ENCODE measurements around the gene SORCS2.

Gene SORCS2

GRCh38 chr4:7530932-7531639 lies 338.7 kb downstream of the SORCS2 start:
- no peak overlapping the region for H3K4me2 ChIP-seq (ENCODE audit: low read length)
- no peaks in the 10 kb centered on the region for H3K4me1 ChIP-seq (ENCODE audit: low read length)
- H3K9me3 ChIP-seq (ENCODE audit: insufficient read depth, low read length) = no peaks in the 10 kb centered on the region
- no peaks in the 10 kb centered on the region for H3K79me2 ChIP-seq (ENCODE audit: low read length)
- TF ChIP-seq EZH2phosphoT487 (IDR thresholded peaks at IDR 0.05; ENCODE audit: low read depth) (no peak), CTCF (IDR thresholded peaks at IDR 0.05; ENCODE audit: low read depth, low read length) (no peak)
- H3K36me3 ChIP-seq (replicated peaks; ENCODE audit: low read depth, low read length) = no peaks in the 10 kb centered on the region
- H2AFZ ChIP-seq (ENCODE audit: low read depth, low read length) = no peak overlapping the region
- H3K4me3 ChIP-seq (ENCODE audit: low read length) = no peak overlapping the region
- H3K9ac ChIP-seq (ENCODE audit: low read length) = no peak overlapping the region
- no peaks in the 10 kb centered on the region for H4K20me1 ChIP-seq (ENCODE audit: insufficient read depth, low read length)
- no peak overlapping the region for H3K27ac ChIP-seq (ENCODE audit: low read length)
- H3K27me3 ChIP-seq (ENCODE audit: low read depth, low read length) = no peaks in the 10 kb centered on the region; the same call in 1 of the 2 replicates

- no peaks in the 10 kb centered on the region for H3K36me3 ChIP-seq (replicated peaks; ENCODE audit: low read depth, low read length)
- H3K9me3 ChIP-seq (ENCODE audit: insufficient read depth, low read length) = no peaks in the 10 kb centered on the region
- H3K27me3 ChIP-seq (ENCODE audit: low read depth, low read length) = no peaks in the 10 kb centered on the region; the same call in 1 of the 2 replicates
- H3K9ac ChIP-seq (ENCODE audit: low read length) = no peak overlapping the region
- H3K79me2 ChIP-seq (ENCODE audit: low read length) = no peaks in the 10 kb centered on the region
- no peak overlapping the region for H3K27ac ChIP-seq (ENCODE audit: low read length)
- no peak overlapping the region for H2AFZ ChIP-seq (ENCODE audit: low read depth, low read length)
- TF ChIP-seq EZH2phosphoT487 (IDR thresholded peaks at IDR 0.05; ENCODE audit: low read depth) (no peak), CTCF (IDR thresholded peaks at IDR 0.05; ENCODE audit: low read depth, low read length) (no peak)
- no peak overlapping the region for H3K4me3 ChIP-seq (ENCODE audit: low read length)
- H3K4me1 ChIP-seq (ENCODE audit: low read length) = no peaks in the 10 kb centered on the region
- H4K20me1 ChIP-seq (ENCODE audit: insufficient read depth, low read length) = no peaks in the 10 kb centered on the region
- H3K4me2 ChIP-seq (ENCODE audit: low read length) = no peak overlapping the region
Measured at GRCh38 chr4:7531640-7531994, 339.3 kb downstream of the SORCS2 start.

- H3K4me3 ChIP-seq (ENCODE audit: low read length) = no peak overlapping the region
- no peaks in the 10 kb centered on the region for H4K20me1 ChIP-seq (ENCODE audit: insufficient read depth, low read length)
- H3K79me2 ChIP-seq (ENCODE audit: low read length) = no peaks in the 10 kb centered on the region
- H3K4me2 ChIP-seq (ENCODE audit: low read length) = no peak overlapping the region
- H3K4me1 ChIP-seq (ENCODE audit: low read length) = no peaks in the 10 kb centered on the region
- H2AFZ ChIP-seq (ENCODE audit: low read depth, low read length) = no peak overlapping the region
- H3K27me3 ChIP-seq (ENCODE audit: low read depth, low read length) = no peaks in the 10 kb centered on the region; the same call in 1 of the 2 replicates
- H3K27ac ChIP-seq (ENCODE audit: low read length) = no peak overlapping the region
- H3K9me3 ChIP-seq (ENCODE audit: insufficient read depth, low read length) = no peaks in the 10 kb centered on the region
- TF ChIP-seq EZH2phosphoT487 (IDR thresholded peaks at IDR 0.05; ENCODE audit: low read depth) (no peak), CTCF (IDR thresholded peaks at IDR 0.05; ENCODE audit: low read depth, low read length) (no peak)
- no peak overlapping the region for H3K9ac ChIP-seq (ENCODE audit: low read length)
- H3K36me3 ChIP-seq (replicated peaks; ENCODE audit: low read depth, low read length) = no peaks in the 10 kb centered on the region
Measured at GRCh38 chr4:7532043-7532442, 339.7 kb downstream of the SORCS2 start.

GRCh38 chr4:7533267-7533666 lies 340.9 kb downstream of the SORCS2 start:
- no peak overlapping the region for H3K27ac ChIP-seq (ENCODE audit: low read length)
- no peaks in the 10 kb centered on the region for H3K4me1 ChIP-seq (ENCODE audit: low read length)
- H3K4me3 ChIP-seq (ENCODE audit: low read length) = no peak overlapping the region
- H3K4me2 ChIP-seq (ENCODE audit: low read length) = no peak overlapping the region
- H3K9ac ChIP-seq (ENCODE audit: low read length) = no peak overlapping the region
- H2AFZ ChIP-seq (ENCODE audit: low read depth, low read length) = no peak overlapping the region
- no peaks in the 10 kb centered on the region for H3K36me3 ChIP-seq (replicated peaks; ENCODE audit: low read depth, low read length)
- H3K27me3 ChIP-seq (ENCODE audit: low read depth, low read length) = no peaks in the 10 kb centered on the region; the same call in 1 of the 2 replicates
- no peaks in the 10 kb centered on the region for H4K20me1 ChIP-seq (ENCODE audit: insufficient read depth, low read length)
- H3K9me3 ChIP-seq (ENCODE audit: insufficient read depth, low read length) = no peaks in the 10 kb centered on the region
- H3K79me2 ChIP-seq (ENCODE audit: low read length) = no peaks in the 10 kb centered on the region
- TF ChIP-seq EZH2phosphoT487 (IDR thresholded peaks at IDR 0.05; ENCODE audit: low read depth) = no peak
- TF ChIP-seq CTCF (IDR thresholded peaks at IDR 0.05; ENCODE audit: low read depth, low read length) = no peak
